Vagina (tissue), 2 donors: ENCODE measurements around the gene ADAMTS2. TPM values are rescaled to one million over a fixed set of nuclear protein-coding genes. Genes with fewer than 3 reads are reported as not detected.

Experiments
- DNase-seq, 2 donors: peaks; one replicate each; pipeline ENCODE4 v3.0.0-alpha.2; 2017; ENCODE audit errors: extremely low spot score in 2 of 2
- H3K27ac ChIP-seq: fragments of 200-600 bp; sonication (generic); one replicate; pipeline ENCODE4 v1.5.1; 2019
- H3K27me3 ChIP-seq: fragments of 200-600 bp; sonication (generic); one replicate; pipeline ENCODE4 v1.5.1; 2019
- H3K36me3 ChIP-seq, 2 donors: fragments of 200-600 bp; sonication (generic); one replicate each; pipeline ENCODE4 v1.5.1; 2017 to 2019
- H3K4me1 ChIP-seq: fragments of 200-600 bp; sonication (generic); one replicate; pipeline ENCODE4 v1.5.1; 2019
- H3K4me3 ChIP-seq, 2 donors: fragments of 200-600 bp; sonication (generic); 1 replicate in 1 of 2; 2 replicates in 1 of 2; pipeline ENCODE4 v1.5.1; 2016 to 2019
- H3K9me3 ChIP-seq: fragments of 200-600 bp; sonication (generic); one replicate; pipeline ENCODE4 v1.5.1; 2019
- POLR2A ChIP-seq, 2 donors: fragments of 450-650 bp; IDR thresholded peaks; one replicate each; pipeline ENCODE4 v1.6.1; 2017; ENCODE audit warnings: antibody characterized with exemption in 2 of 2, mild to moderate bottlenecking in 2 of 2, moderate library complexity in 2 of 2
- POLR2AphosphoS5 ChIP-seq, 2 donors: sonication (generic); formaldehyde crosslinking; IDR thresholded peaks; one replicate each; pipeline ENCODE4 v1.9.0; 2017; ENCODE audit warnings: antibody characterized with exemption in 2 of 2, mild to moderate bottlenecking in 2 of 2, low read depth in 1 of 2; ENCODE audit not compliant: insufficient read depth in 1 of 2
- intact Hi-C: fragments of 100-400 bp; cut with DNase I; formaldehyde crosslinking; loops from one replicate; pipeline ENCODE4 v1.15.1; 2023
- total RNA-seq: library from RNA; depleted of rRNA; stranded (reverse); fragments of >200 nt; gene quantifications from one replicate; pipeline ENCODE4 v1.2.3, GENCODE V29; 2016
- TF ChIP-seq, protein P1 (sequence below), 3 experiments: fragments of 450-650 bp in 2 of 3; fragments of 200-600 bp in 1 of 3; sonication (generic) in 1 of 3; IDR thresholded peaks; one replicate each; pipeline ENCODE4 v1.5.1; 2017 to 2019; ENCODE audit warnings: antibody characterized with exemption in 3 of 3, mild to moderate bottlenecking in 2 of 3, moderate library complexity in 2 of 3

ADAMTS2 gene
- total RNA-seq, 1 donor from 2014 or later, result 17.4 TPM

DNA sequence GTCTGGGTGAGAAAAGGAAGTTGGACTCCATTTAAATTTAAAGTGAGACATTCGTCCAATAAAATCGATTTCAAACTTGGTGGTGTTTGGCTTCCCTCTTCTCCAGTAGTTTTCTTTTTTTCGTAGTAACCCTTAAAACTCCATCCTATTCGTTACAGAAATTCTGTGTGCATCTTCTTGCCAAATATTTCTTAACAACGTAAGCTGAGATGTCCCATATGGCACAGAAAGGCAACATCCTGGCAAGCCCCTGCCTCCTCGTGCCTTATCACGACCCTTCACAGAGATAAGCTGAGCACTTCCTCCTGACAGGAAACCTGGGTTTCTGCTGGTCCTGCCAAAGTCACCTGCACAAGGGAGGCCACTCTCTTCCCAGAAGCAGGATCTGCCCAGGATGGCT, 11.8 kb upstream of the ADAMTS2 start:
- no peak for DNase-seq
- H3K9me3 ChIP-seq, result no peaks in the 10 kb centered on the region
- intact Hi-C loops, result no loop called here

DNA sequence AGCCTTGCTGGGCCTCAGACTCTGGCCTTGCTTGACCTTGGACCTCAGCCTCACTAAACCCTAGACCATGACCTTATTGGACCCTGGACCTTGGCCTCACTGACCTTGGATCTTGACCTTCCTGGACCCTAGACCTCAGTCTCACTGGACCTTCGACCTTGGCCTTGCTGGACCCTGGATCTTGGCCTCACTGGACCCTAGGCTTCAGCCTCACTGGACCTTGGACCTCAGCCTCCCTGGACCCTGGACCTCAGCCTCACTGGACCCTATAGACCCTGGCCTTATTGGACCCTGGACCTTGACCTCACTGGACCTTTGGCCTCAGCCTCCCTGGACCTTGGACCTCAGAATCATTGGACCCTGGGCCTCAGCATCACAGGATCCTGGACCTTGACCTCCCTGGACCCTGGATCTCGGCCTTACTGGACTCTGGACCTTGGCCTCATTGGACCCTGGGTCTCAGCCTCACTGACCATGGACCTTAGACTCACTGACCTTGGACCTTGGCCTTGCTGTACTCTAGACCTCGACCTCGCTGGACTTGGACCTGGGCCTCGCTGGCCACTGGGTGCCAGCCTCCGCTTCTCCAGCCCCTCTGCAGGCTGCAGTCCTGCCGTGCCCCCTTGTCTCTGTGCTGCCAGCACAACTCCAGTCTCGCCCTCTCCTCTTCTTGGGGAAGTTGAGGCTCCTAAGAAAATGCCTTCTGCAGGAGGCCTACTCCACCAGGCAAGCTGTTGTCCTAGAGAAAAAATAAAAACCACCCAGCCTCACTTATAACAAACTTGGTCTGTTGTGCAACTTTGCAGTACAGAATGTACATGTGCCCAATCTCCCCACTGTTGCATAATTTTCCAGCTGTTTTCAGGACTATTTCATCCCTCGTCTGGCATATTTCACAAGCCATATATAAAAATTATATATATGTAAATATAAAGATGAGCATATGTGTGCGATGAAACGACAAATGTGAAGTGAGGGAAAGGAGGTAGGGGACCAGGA, 11.0 kb upstream of the ADAMTS2 start:
- H3K36me3 ChIP-seq, result no peaks in the 10 kb centered on the region
- no peaks in the 10 kb centered on the region for H3K9me3 ChIP-seq
- intact Hi-C loops, result no loop called here
- H3K27ac ChIP-seq, result peak overlapping the region; percentile 87
- DNase-seq, result no peak
- TF ChIP-seq POLR2A (IDR thresholded peaks at IDR 0.05) (no peak), POLR2AphosphoS5 (IDR thresholded peaks at IDR 0.05; ENCODE audit: insufficient read depth in 1 of 2, low read depth in 1 of 2) (peak; percentile 30 to 51)
- TF ChIP-seq, protein P1, sequence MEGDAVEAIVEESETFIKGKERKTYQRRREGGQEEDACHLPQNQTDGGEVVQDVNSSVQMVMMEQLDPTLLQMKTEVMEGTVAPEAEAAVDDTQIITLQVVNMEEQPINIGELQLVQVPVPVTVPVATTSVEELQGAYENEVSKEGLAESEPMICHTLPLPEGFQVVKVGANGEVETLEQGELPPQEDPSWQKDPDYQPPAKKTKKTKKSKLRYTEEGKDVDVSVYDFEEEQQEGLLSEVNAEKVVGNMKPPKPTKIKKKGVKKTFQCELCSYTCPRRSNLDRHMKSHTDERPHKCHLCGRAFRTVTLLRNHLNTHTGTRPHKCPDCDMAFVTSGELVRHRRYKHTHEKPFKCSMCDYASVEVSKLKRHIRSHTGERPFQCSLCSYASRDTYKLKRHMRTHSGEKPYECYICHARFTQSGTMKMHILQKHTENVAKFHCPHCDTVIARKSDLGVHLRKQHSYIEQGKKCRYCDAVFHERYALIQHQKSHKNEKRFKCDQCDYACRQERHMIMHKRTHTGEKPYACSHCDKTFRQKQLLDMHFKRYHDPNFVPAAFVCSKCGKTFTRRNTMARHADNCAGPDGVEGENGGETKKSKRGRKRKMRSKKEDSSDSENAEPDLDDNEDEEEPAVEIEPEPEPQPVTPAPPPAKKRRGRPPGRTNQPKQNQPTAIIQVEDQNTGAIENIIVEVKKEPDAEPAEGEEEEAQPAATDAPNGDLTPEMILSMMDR (IDR thresholded peaks at IDR 0.05), result no peak
- no peaks in the 10 kb centered on the region for H3K27me3 ChIP-seq
- no peak overlapping the region for H3K4me3 ChIP-seq
- peaks cover 13% of the 10 kb centered on the region for H3K4me1 ChIP-seq

More for the DNA sequence above, 11.8 kb upstream of the ADAMTS2 start:
- H3K27ac ChIP-seq, result peak overlapping the region; percentile 30
- TF ChIP-seq, protein P1 (IDR thresholded peaks at IDR 0.05), result no peak
- TF ChIP-seq POLR2A (IDR thresholded peaks at IDR 0.05) (no peak), POLR2AphosphoS5 (IDR thresholded peaks at IDR 0.05; ENCODE audit: insufficient read depth in 1 of 2, low read depth in 1 of 2) (no peak)
- no peaks in the 10 kb centered on the region for H3K27me3 ChIP-seq
- H3K4me1 ChIP-seq, result peaks cover 13% of the 10 kb centered on the region
- no peak overlapping the region for H3K4me3 ChIP-seq
- no peaks in the 10 kb centered on the region for H3K36me3 ChIP-seq

DNA sequence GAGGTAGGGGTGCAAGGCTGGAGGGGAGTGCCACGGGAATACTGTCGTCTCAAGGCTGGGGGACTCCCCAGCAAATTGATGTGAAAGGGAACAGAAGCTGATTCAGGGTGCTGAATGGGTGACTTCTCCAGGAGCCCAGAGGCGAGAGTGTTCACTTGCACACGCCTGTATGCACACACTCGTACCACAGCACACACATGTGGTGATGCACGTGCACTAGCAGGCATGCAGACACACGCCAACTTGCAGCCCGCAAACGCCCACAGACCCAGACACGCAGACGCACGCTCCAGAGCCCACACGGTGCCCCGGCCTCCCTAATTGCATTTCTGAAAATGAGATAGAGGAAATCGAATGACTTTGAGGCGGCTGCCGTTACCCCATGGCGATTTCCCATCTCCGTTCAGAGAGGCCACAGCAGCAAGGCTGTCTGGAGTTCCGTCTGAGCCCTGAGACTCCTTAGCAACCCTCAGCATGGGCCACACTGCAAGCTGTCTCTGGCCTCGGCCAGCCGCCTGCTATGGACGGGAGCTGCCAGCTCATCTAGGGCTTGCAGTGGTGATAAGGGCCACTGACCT, 9.1 kb upstream of the ADAMTS2 start:
- no peak for DNase-seq
- TF ChIP-seq POLR2A (IDR thresholded peaks at IDR 0.05), result no peak
- TF ChIP-seq, protein P1 (IDR thresholded peaks at IDR 0.05), result no peak
- no peak for TF ChIP-seq POLR2AphosphoS5 (IDR thresholded peaks at IDR 0.05; ENCODE audit: insufficient read depth in 1 of 2, low read depth in 1 of 2)
- Histone ChIP-seq H3K27me3 (no peaks in the 10 kb centered on the region), H3K36me3 (no peaks in the 10 kb centered on the region), H3K9me3 (no peaks in the 10 kb centered on the region), H3K4me1 (peaks cover 13% of the 10 kb centered on the region), H3K27ac (no peak overlapping the region), H3K4me3 (no peak overlapping the region)
- intact Hi-C loops, result no loop called here

DNA sequence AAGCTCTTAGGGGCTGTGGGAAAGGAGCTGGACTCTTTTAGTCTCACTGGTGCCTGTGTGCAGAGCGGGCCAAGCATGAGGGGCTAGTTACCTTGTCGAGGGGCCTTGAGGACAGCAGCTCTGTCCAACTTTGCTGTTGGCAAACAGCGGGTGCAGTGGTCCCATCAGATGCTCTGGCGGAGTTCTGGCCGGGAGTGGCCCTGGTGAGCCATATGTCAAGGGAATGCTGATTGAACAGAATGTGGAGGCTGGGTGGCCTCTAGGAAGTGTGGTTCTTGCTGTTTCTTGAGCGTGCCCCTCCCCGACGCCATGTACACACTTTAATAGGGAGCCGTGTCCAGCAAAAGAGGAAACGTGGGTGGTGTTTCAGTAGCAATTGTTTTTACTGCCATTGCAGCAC, 3.6 kb upstream of the ADAMTS2 start:
- intact Hi-C loops, result no loop called here
- Histone ChIP-seq H3K4me1 (peaks cover 14% of the 10 kb centered on the region), H3K27ac (no peak overlapping the region), H3K4me3 (no peak overlapping the region), H3K36me3 (no peaks in the 10 kb centered on the region), H3K27me3 (no peaks in the 10 kb centered on the region), H3K9me3 (no peaks in the 10 kb centered on the region)
- TF ChIP-seq POLR2AphosphoS5 (IDR thresholded peaks at IDR 0.05; ENCODE audit: insufficient read depth in 1 of 2, low read depth in 1 of 2) (no peak), POLR2A (IDR thresholded peaks at IDR 0.05) (no peak)
- TF ChIP-seq, protein P1 (IDR thresholded peaks at IDR 0.05), result no peak
- no peak for DNase-seq
